ENCODE data around the gene DCC. TPM values are rescaled to one million over a fixed set of nuclear protein-coding genes. Genes with fewer than 3 reads are reported as not detected.

DCC gene
- total RNA-seq, 1 donor from 2014 or later: 1.0 TPM

- H3K36me3 Mint-ChIP-seq: no peaks in the 10 kb centered on the region
- no peak for DNase-seq (ENCODE audit: low spot score in 2 of 2, unreplicated experiment in 2 of 2)
- no peak overlapping the region for H3K4me3 Mint-ChIP-seq
- H3K27me3 Mint-ChIP-seq (ENCODE audit: low read depth): peaks cover 34% of the 10 kb centered on the region
- no peak for TF ChIP-seq CTCF (IDR thresholded peaks at IDR 0.05; ENCODE audit: unreplicated experiment)
- H3K9me3 Mint-ChIP-seq: no peaks in the 10 kb centered on the region
- no peaks in the 10 kb centered on the region for H3K4me1 Mint-ChIP-seq
- no peak overlapping the region for H3K27ac Mint-ChIP-seq
Observed at GRCh38 chr18:52391810-52392559, 52.0 kb downstream of the DCC start.

- peaks cover 35% of the 10 kb centered on the region for H3K27me3 Mint-ChIP-seq (ENCODE audit: low read depth)
- no peak for TF ChIP-seq CTCF (IDR thresholded peaks at IDR 0.05; ENCODE audit: unreplicated experiment)
- no peaks in the 10 kb centered on the region for H3K36me3 Mint-ChIP-seq
- DNase-seq (ENCODE audit: low spot score in 2 of 2, unreplicated experiment in 2 of 2): no peak
- no peaks in the 10 kb centered on the region for H3K9me3 Mint-ChIP-seq
- H3K4me3 Mint-ChIP-seq: no peak overlapping the region
- H3K4me1 Mint-ChIP-seq: no peaks in the 10 kb centered on the region
- no peak overlapping the region for H3K27ac Mint-ChIP-seq
Observed at GRCh38 chr18:52394602-52395001, 54.6 kb downstream of the DCC start.

- Mint-ChIP-seq H3K27ac (no peak overlapping the region), H3K4me1 (no peaks in the 10 kb centered on the region), H3K4me3 (no peak overlapping the region), H3K27me3 (ENCODE audit: low read depth) (peaks cover 30% of the 10 kb centered on the region), H3K9me3 (no peaks in the 10 kb centered on the region), H3K36me3 (no peaks in the 10 kb centered on the region)
- no peak for TF ChIP-seq CTCF (IDR thresholded peaks at IDR 0.05; ENCODE audit: unreplicated experiment)
- no peak for DNase-seq (ENCODE audit: low spot score in 2 of 2, unreplicated experiment in 2 of 2)
Observed at GRCh38 chr18:52395146-52395852, 55.3 kb downstream of the DCC start.

DNA sequence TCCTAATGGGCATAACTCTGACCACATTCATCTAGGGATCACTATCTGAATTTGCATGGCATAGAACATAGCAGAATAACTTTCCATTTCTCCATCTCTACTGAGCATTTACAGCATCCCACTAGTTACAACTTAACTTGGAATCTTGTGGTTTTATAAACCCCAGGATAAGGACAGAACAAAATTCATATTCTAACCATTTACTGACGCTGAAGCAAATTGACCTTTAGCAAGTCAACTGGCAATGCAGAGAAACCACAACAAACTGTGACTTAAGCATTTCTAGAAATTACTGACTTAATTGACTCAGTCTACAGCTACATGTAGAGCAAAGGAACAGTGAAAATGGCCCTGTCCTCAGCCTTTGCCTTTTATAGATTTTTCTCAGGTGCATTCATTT is 61.2 kb downstream of the DCC start:
- Mint-ChIP-seq H3K9me3 (no peaks in the 10 kb centered on the region), H3K27me3 (ENCODE audit: low read depth) (peaks cover 5% of the 10 kb centered on the region), H3K27ac (no peak overlapping the region), H3K36me3 (no peaks in the 10 kb centered on the region), H3K4me3 (no peak overlapping the region), H3K4me1 (no peaks in the 10 kb centered on the region)
- TF ChIP-seq CTCF (IDR thresholded peaks at IDR 0.05; ENCODE audit: unreplicated experiment): no peak
- no peak for DNase-seq (ENCODE audit: low spot score in 2 of 2, unreplicated experiment in 2 of 2)

DNA sequence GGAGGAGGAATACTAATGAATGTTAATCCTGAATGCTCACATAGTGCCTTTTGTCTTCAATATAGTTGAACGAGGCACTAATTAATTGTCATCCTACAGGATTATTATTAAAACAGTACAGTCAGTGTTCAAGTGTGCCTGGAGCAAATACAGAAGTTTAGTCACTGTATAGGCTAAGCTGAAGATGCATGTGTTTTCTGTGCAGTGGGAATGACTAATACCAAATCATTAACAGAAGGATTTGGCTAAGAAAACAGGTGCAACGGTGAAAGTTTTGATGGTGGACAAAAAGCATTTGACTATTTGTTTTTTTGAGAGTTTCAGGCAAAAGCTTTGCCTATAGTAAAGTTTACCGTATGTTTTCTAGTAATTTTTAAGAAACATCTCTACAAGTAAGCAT is 62.8 kb downstream of the DCC start:
- no peaks in the 10 kb centered on the region for H3K9me3 Mint-ChIP-seq

More for the DNA sequence above, 62.8 kb downstream of the DCC start:
- H3K27me3 Mint-ChIP-seq (ENCODE audit: low read depth): peaks cover 2% of the 10 kb centered on the region
- H3K4me1 Mint-ChIP-seq: no peaks in the 10 kb centered on the region
- TF ChIP-seq CTCF (IDR thresholded peaks at IDR 0.05; ENCODE audit: unreplicated experiment): no peak
- no peak overlapping the region for H3K27ac Mint-ChIP-seq
- no peak overlapping the region for H3K4me3 Mint-ChIP-seq
- H3K36me3 Mint-ChIP-seq: no peaks in the 10 kb centered on the region
- no peak for DNase-seq (ENCODE audit: low spot score in 2 of 2, unreplicated experiment in 2 of 2)
